K562 (cell line): ENCODE measurements around the gene VPS13D.

Source experiments
- TF ChIP-seq, protein P1 (sequence below), 3 experiments: IDR thresholded peaks in 2 of 3; conservative IDR thresholded peaks in 1 of 3; 2 replicates each; pipeline ENCODE4 v1.5.1; 2011 to 2012; ENCODE audit warnings: low read length in 3 of 3, mild to moderate bottlenecking in 3 of 3, control low read depth in 2 of 3, improper control_type of control experiment in 1 of 3, inconsistent platforms in 1 of 3, low read depth in 1 of 3, mixed read lengths in 1 of 3, moderate library complexity in 1 of 3; ENCODE audit not compliant: insufficient read depth in 2 of 3
- TF ChIP-seq, protein P2 (sequence below): sonication (generic); formaldehyde crosslinking; IDR thresholded peaks from 2 replicates; pipeline ENCODE4 v1.8.0; 2022; ENCODE audit warnings: mild to moderate bottlenecking, missing genetic modification reagents

DNA sequence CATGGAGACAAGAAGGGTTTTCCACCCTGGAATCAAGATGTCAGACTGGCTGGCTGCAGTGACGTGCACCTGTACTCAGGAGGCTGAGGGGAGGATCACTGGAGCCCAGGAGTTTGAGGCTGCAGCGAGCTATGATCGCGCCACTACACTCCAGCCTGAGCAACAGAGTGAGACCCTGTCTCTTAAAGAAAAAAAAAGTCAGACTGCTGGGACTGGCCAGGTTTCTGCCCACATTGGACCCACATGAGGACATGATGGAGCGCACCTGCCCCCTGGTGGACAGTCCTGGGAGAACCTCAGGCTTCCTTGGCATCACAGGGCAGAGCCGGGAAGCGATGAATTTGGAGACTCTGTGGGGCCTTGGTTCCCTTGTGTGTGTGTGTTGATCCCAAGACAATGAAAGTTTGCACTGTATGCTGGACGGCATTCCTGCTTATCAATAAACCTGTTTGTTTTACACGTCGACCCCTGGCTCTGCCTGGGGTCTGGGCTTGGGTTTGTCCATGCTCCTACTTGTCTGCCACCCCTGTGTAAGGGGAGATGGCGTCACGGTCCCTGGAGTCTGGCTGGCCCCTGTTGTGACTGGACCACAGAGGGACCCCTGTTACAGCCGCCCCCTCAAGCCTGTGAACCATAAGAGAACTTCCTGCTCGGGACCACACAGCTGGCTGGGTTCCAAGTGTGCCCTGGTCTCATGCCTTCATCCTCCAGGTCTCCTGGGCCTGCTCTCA lies 20.9 kb upstream of the VPS13D start:
- TF ChIP-seq, protein P1, sequence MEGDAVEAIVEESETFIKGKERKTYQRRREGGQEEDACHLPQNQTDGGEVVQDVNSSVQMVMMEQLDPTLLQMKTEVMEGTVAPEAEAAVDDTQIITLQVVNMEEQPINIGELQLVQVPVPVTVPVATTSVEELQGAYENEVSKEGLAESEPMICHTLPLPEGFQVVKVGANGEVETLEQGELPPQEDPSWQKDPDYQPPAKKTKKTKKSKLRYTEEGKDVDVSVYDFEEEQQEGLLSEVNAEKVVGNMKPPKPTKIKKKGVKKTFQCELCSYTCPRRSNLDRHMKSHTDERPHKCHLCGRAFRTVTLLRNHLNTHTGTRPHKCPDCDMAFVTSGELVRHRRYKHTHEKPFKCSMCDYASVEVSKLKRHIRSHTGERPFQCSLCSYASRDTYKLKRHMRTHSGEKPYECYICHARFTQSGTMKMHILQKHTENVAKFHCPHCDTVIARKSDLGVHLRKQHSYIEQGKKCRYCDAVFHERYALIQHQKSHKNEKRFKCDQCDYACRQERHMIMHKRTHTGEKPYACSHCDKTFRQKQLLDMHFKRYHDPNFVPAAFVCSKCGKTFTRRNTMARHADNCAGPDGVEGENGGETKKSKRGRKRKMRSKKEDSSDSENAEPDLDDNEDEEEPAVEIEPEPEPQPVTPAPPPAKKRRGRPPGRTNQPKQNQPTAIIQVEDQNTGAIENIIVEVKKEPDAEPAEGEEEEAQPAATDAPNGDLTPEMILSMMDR (IDR thresholded peaks at IDR 0.05 in 2 of 3, conservative IDR thresholded peaks at IDR 0.05 in 1 of 3; ENCODE audit: insufficient read depth in 2 of 3, low read depth in 1 of 3, low read length in 3 of 3): peak; percentile 94 to 97 (median 96)
- TF ChIP-seq, protein P2, sequence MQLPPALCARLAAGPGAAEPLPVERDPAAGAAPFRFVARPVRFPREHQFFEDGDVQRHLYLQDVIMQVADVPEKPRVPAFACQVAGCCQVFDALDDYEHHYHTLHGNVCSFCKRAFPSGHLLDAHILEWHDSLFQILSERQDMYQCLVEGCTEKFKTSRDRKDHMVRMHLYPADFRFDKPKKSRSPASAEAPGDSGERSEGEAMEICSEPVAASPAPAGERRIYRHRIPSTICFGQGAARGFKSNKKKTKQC: no peak
